Urinary bladder (tissue), 4 donors: ENCODE measurements around the gene SPOCK1. TPM values are rescaled to one million over a fixed set of nuclear protein-coding genes. Genes with fewer than 3 reads are reported as not detected.
"Not testable (repeated sequence)": the region's sequence is repeated elsewhere in the genome, so short reads cannot be mapped to it uniquely, and the experiment has no call there.

ENCODE experiments used
- DNase-seq: peaks from one replicate; pipeline ENCODE4 v3.0.0-alpha.2; 2015; ENCODE audit errors: extremely low spot score
- H3K27ac ChIP-seq: one replicate; pipeline ENCODE4 v1.5.1; 2013; ENCODE audit warnings: low read depth, mild to moderate bottlenecking, moderate library complexity
- H3K36me3 ChIP-seq: one replicate; pipeline ENCODE4 v1.6.1; 2013; ENCODE audit warnings: mild to moderate bottlenecking, moderate library complexity; ENCODE audit not compliant: insufficient read depth
- H3K4me1 ChIP-seq: one replicate; pipeline ENCODE4 v1.6.1; 2013; ENCODE audit warnings: mild to moderate bottlenecking, moderate library complexity; ENCODE audit not compliant: insufficient read depth
- H3K4me3 ChIP-seq: one replicate; pipeline ENCODE4 v1.5.1; 2013; ENCODE audit warnings: low read depth, low read length
- WGBS: extraction: QIAGEN DNeasy Blood & Tissue Kit; methylation state at CpG from one replicate; pipeline ENCODE4 v1.1.7; 2013; 5-methylcytosine and 5-hydroxymethylcytosine counted together
- polyA plus RNA-seq: library from polyadenylated mRNA; stranded (reverse); fragments of 200-250 nt; gene quantifications from one replicate; pipeline ENCODE4 v1.2.3, GENCODE V29; 2013
- total RNA-seq: library from RNA; depleted of rRNA; stranded (reverse); fragments of >200 nt; gene quantifications from one replicate; pipeline ENCODE4 v1.2.3, GENCODE V29; 2014
- donor health status: healthy with polysubstance abuse.
- donor health status: healthy.

The SPOCK1 gene
- total and polyA plus RNA-seq, 2 donors = 8.9 to 11.2 TPM

DNA sequence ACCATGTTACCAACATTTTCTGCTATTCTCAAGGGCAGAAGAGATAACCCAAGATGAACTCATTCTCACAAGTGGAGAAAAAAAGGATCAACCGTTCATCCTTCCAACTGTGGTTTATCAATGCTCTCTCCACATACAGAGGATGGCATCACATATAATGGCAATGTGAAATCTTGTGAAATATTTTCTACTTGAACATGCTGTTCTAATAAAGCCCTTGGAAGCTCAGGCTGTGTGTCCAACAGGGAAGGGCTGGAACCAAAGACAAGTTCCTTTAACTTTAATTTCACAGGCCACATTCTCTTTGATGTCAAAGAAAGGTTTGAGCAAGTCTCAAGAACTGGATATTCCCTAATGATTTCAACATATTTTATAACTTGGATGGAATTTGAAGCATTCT lies 230.5 kb downstream of the SPOCK1 start:
- Histone ChIP-seq H3K36me3 (no peaks in the 10 kb centered on the region), H3K4me3 (no peak overlapping the region), H3K4me1 (no peaks in the 10 kb centered on the region), H3K27ac (no peak overlapping the region)
- WGBS = 79% methylated on average over 1 of the region's 1 CpG
- no peak for DNase-seq

DNA sequence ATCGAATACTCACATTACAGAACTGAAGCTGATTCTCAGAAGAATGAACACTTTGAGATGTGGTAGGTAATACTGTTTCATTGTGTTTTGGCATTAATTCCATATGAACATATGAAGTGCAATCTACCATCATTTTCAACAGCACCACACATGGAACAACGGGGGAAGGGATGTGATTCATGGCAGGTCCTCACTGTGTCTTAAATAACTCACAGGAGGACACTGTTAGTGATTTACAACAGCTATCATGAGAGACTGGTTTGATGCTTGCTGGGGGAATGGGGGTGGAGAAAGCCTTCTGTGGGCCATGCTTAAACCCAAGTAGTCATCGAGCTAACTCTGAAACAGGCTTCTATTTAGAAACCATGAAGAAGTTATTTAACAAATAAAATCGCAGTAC lies 232.9 kb downstream of the SPOCK1 start:
- Histone ChIP-seq H3K4me3 (no peak overlapping the region), H3K27ac (no peak overlapping the region), H3K4me1 (no peaks in the 10 kb centered on the region), H3K36me3 (no peaks in the 10 kb centered on the region)
- WGBS = 81% methylated on average over 4 of the region's 4 CpGs
- DNase-seq = no peak

DNA sequence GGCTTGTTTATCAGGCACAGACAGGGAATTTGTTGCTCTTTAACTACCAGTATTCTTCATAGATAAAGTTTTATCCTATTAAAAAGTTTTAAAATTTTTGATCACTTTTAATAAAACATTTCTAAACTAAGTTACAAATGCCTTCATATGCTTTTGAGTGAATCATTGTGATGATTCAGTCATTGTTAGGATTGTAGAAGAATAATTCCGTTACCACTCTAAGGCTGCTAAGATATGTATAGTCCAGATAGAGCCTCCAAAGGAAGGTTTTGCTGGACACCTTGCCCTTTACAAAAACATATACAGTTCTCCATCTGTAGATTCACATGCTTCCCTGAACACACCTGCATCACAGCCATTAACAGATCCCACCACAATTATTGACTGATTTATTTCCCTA lies 233.7 kb downstream of the SPOCK1 start:
- 74% methylated on average over 1 of the region's 1 CpG for WGBS

DNA sequence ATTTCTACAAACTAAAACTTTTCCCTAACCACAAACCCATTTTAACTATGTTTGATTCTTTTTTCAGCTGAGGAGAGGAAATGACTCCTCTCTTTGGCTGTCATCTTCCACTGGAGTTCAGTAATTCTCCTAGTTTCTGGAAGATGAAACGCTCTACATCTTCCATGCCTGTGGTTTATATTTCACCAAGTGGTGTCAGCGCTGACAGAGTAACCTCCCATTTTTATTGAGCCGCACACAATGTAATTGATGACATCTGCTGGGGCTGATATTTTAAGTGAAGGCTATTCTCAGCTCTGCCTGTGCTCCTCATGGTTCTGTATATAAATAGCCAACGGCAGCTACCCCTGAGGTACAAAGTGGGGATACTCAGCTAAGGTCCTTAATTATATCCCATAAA lies 234.6 kb downstream of the SPOCK1 start:
- Histone ChIP-seq H3K27ac (no peak overlapping the region), H3K36me3 (no peaks in the 10 kb centered on the region), H3K4me3 (no peak overlapping the region), H3K4me1 (no peaks in the 10 kb centered on the region)
- no peak for DNase-seq
- WGBS = 56% methylated on average over 4 of the region's 4 CpGs

More for the DNA sequence above, 233.7 kb downstream of the SPOCK1 start:
- H3K36me3 ChIP-seq = no peaks in the 10 kb centered on the region
- H3K4me1 ChIP-seq = no peaks in the 10 kb centered on the region
- H3K4me3 ChIP-seq = no peak overlapping the region
- no peak for DNase-seq
- no peak overlapping the region for H3K27ac ChIP-seq

DNA sequence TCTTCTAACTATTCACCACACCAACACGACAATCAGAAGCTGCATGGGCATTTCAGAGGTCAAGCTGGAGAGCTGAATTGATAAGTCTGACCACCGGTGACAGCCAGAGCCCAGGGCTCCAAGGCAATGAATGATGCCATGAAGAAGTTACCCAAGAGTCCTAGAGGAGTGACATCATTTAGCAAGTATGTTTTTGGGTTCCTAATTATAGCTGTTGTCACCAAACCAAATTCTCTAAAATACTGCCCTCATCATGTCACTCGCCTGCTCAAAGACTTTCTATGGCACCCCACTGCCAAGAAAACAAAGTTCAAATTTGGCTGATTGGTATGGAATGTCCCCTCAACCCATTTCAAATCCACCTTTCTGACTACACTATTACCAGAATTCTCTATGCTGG lies 235.1 kb downstream of the SPOCK1 start:
- Histone ChIP-seq H3K27ac (no peak overlapping the region), H3K36me3 (no peaks in the 10 kb centered on the region), H3K4me3 (no peak overlapping the region), H3K4me1 (no peaks in the 10 kb centered on the region)
- 91% methylated on average over 3 of the region's 3 CpGs for WGBS
- no peak for DNase-seq

DNA sequence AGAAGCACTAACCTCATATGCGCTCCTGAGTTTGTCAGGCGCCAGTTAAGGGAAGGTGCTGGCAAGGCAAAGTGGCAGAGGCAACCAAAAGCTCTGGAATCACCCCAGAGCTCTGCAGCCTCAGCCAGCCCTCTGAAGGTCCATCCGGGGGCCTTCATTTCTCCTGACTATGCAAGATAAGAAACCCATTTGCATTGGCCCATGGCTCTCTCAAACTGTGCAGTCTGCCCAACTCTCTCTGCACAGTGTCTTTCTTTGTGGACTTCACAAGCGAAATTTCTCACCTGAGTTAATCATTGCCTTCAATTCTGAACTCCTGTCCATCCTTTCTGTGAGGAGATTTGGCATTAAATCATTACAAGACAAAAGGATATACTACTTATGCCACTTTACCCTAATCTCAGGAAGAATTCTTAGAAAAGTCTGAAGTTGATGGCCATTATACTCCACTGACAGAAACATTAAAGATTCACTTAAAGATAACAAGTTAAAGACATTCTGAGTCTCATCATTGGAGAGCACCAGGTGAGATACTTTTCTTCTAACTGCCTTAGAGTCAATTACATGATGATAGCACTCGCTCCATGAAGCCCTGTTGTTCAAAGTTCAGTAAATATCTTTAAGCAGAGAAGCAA lies 235.6 kb downstream of the SPOCK1 start:
- 74% methylated on average over 5 of the region's 5 CpGs for WGBS

DNA sequence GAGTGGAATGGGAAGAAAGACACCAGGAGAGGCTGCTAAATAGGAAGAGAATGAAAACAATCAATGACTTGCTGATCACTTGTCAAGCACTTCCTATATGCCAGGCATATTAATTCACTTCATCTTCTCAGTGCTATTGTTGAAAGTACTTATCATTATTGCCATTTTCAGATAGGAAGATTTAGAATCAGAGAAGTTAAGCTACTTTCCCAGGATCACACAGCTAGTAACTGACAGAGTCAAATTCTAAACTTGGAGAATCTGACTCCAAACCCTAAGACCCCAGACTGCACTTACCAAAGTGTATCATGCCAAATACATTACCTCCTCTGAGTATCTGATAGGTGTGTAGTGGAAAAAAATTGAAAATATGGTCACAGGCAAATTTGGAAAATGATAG lies 236.3 kb downstream of the SPOCK1 start:
- Histone ChIP-seq H3K27ac (no peak overlapping the region), H3K4me3 (no peak overlapping the region), H3K4me1 (no peaks in the 10 kb centered on the region), H3K36me3 (no peaks in the 10 kb centered on the region)
- DNase-seq = no peak

More for the DNA sequence above, 235.6 kb downstream of the SPOCK1 start:
- Histone ChIP-seq H3K4me1 (no peaks in the 10 kb centered on the region), H3K4me3 (no peak overlapping the region), H3K36me3 (no peaks in the 10 kb centered on the region), H3K27ac (no peak overlapping the region)
- DNase-seq = no peak

DNA sequence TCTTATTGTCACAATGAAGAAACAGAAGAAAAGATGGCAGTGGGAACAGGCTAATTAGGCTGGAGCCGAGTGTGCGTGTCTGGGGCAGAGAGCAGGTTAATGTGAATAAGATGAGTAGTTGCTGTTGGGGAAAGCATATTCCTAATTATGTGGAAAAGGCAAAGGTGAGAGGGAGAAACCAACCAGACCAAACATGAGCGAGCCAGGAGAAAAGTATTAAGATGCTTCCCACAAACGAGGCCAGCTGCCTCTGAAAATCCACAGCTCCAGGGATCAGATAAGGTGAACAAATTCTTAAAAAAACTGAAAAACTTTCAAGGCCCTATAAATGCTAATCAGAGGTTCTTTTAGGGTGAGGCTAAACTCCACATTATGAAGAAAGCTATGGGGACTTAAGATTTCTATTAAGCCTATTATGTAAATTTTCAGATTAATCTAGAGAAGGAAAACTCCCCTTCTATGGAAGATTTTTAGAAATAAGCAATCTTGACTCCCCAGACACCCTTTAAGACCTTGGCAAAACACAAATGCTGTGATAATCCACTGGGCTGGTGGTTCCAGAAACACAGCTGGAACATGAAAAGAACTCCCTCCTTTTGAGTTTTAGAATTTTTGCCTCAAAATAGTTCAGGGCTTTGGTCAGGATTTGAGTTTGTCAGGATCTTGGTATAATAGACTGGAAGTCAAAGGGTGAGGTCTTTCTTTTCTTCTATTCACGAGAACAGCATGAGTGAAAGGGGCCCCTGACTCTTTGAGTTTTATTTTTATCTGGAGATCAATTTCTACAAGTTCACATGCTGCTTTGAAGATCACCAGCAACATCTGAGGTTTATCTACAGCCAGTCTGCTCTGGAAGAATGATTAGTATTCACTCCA lies 238.1 kb downstream of the SPOCK1 start:
- H3K4me3 ChIP-seq = no peak overlapping the region
- WGBS = 42% methylated on average over 5 of the region's 5 CpGs
- H3K4me1 ChIP-seq = no peaks in the 10 kb centered on the region
- H3K36me3 ChIP-seq = no peaks in the 10 kb centered on the region
- DNase-seq = no peak
- H3K27ac ChIP-seq = no peak overlapping the region

DNA sequence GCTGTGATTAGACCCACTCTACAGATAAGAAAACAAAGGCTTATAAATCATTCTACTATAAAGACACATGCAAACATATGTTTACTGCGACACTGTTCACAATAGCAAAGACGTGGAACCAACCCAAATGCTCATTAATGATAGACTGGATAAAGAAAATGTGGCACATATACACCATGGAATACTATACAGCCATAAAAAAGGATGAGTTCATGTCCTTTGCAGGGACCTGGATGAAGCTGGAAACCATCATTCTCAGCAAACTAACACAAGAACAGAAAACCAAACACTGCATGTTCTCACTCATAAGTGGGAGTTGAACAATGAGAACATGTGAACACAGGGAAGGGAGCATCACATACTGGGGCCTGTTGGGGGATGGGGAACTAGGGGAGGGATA lies 240.0 kb downstream of the SPOCK1 start:
- not testable (repeated sequence) for DNase-seq, H3K4me3 ChIP-seq, H3K27ac ChIP-seq, H3K36me3 ChIP-seq, H3K4me1 ChIP-seq
- WGBS = 89% methylated on average over 2 of the region's 2 CpGs

DNA sequence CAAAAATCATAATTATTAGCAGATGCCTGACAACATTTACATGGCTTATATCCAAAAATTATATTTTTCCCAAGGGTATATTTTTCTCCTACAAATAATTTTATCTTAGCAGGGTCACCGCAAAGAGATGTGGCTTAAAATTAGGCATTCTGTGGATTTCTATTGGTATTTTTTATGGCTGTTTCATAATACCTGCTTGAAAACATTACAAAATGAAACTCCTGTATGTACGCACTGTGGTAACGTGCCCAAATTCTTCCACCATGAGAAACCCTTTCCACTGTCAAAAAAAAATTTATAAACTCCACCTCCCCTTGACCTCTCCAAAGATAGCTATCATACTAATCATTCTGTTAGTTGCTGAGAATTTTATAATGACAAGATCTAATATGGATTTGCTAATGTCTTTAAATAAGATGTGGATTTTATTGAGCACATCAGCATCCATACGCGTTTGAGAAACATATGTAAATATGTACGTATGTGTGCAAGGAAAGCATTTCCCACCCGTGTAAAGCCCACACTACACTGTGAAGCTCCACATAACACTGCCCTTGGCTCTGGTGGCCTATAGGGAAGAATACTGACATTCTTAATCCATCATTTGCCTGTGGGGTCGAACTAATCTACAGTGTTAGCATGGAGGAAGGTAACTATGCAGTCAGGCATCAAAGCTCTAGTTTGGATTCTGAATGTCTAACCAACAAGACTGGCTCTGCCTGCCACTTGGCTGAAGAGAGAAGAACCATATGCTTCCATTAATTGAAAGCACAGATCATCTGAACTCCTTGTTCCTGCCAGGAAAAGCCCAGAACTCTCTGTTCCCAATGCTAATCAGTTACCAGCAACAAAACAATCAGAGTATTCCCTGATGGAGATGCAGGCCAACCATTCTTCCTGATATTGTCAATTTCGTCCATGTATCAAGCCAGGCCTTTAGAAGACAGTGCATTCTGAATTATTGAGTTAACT lies 244.7 kb downstream of the SPOCK1 start:
- 71% methylated on average over 9 of the region's 9 CpGs for WGBS
- Histone ChIP-seq H3K4me3 (no peak overlapping the region), H3K36me3 (no peaks in the 10 kb centered on the region), H3K27ac (no peak overlapping the region), H3K4me1 (no peaks in the 10 kb centered on the region)
- DNase-seq = no peak

DNA sequence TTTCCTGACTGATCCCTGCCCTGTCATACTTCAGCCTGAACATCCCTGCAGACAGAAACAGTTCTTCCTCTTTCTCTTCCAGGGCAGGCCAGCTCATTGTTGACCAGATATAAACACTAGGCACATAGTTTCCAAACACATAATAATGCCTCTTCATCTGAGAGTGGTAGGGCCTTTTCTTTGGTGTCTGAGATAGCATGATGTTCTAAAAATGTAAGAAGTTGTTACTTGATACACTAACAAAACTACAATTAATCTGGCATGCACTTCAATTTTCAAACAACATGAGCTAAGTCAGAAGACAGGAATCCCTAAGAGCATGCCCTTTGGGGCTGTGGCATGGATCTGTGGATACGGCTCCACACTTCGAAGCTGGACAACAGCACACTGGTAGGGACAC lies 246.6 kb downstream of the SPOCK1 start:
- 90% methylated on average over 2 of the region's 2 CpGs for WGBS
- H3K36me3 ChIP-seq = no peaks in the 10 kb centered on the region
- no peak for DNase-seq

DNA sequence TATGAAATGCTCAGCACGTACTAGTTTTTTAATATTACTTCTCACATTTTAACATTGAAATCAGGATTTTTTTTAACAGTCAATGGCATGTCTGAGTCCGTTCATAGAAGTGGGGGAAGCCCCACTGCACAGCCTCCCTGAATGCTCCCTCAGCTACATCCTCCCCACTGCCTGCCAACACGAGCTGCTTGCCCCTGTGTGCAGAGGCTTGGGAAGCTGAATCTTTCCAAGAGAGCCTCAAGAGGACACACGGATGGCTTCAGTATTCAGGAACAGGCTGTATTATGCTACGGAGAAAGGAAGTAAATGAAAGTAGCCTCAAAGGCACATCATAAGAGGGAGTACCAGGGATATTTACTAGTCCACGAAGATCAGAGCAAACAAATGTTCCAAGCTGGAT lies 248.7 kb downstream of the SPOCK1 start:
- DNase-seq = no peak
- H3K4me1 ChIP-seq = no peaks in the 10 kb centered on the region
- no peaks in the 10 kb centered on the region for H3K36me3 ChIP-seq
- 55% methylated on average over 6 of the region's 6 CpGs for WGBS
- no peak overlapping the region for H3K4me3 ChIP-seq
- no peak overlapping the region for H3K27ac ChIP-seq

More for the DNA sequence above, 246.6 kb downstream of the SPOCK1 start:
- no peak overlapping the region for H3K4me3 ChIP-seq
- no peak overlapping the region for H3K27ac ChIP-seq
- H3K4me1 ChIP-seq = no peaks in the 10 kb centered on the region

DNA sequence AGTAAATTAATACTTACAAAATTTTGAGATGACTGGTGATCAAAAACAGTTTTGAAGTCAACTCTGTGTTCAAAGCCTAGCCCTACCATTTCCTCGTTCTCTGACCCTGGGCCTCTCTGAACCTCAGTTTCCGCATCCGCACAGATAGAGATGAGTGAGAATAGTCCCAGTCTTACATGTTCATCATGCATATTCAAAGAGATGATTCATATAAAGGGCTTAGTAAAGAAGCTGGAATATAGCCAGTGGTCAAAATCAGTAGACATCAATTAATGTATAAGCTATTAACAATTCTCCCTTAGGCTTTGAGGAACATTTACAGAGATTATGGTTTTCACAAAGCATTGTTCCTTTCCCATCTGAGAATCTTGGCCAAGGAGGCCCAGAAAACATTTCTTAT lies 250.6 kb downstream of the SPOCK1 start:
- Histone ChIP-seq H3K4me3 (no peak overlapping the region), H3K27ac (no peak overlapping the region), H3K4me1 (no peaks in the 10 kb centered on the region), H3K36me3 (no peaks in the 10 kb centered on the region)
- no peak for DNase-seq
- 93% methylated on average over 3 of the region's 3 CpGs for WGBS
